ENCODE results near the gene IMMP2L. TPM values are rescaled to one million over a fixed set of nuclear protein-coding genes. Genes with fewer than 3 reads are reported as not detected.

Gene IMMP2L
- total and polyA plus RNA-seq, 2 donors (not counting 3 experiments of a cell fraction or from before 2014, with no cell fraction given), result 9.9 to 11.8 TPM

GRCh38 chr7:110779339-110779738 lies 783.0 kb downstream of the IMMP2L start:
- H3K9me1 ChIP-seq (replicated peaks; ENCODE audit: control insufficient read depth, extremely low read depth, insufficient read depth, low read length), result no peaks in the 10 kb centered on the region
- CTCF ChIA-PET, result no interaction called here
- H3K27me3 ChIP-seq (ENCODE audit: control insufficient read depth in 2 of 2, insufficient read depth in 2 of 2, low read length in 2 of 2), result no peaks in the 10 kb centered on the region
- dilution Hi-C loops (cut with MboI; ENCODE audit: extremely low pct_ligation_motif_present, low sequenced_read_pairs) (no loop called here), intact Hi-C loops (cut with micrococcal nuclease) (no loop called here)
- no peaks in the 10 kb centered on the region for H3K79me2 ChIP-seq (ENCODE audit: control insufficient read depth, insufficient read depth, low read length)
- no peaks in the 10 kb centered on the region for H3K36me3 ChIP-seq (ENCODE audit: control insufficient read depth in 2 of 2, extremely low read depth in 1 of 2, insufficient read depth in 2 of 2, low read length in 2 of 2)
- BruUV-seq (replicated peaks), result no TSS peak
- H3K27ac ChIP-seq (ENCODE audit: insufficient read depth, low read depth, low read length), result no peak overlapping the region
- DNase-seq (ENCODE audit: low read depth, low spot score) (no peak), FAIRE-seq (no peak)
- POLR2A ChIA-PET, result no interaction called here
- no peaks in the 10 kb centered on the region for H4K20me1 ChIP-seq (replicated peaks; ENCODE audit: control insufficient read depth, extremely low read depth, insufficient read depth, low read length)
- no peaks in the 10 kb centered on the region for H3K9me3 ChIP-seq (replicated peaks; ENCODE audit: control insufficient read depth, insufficient read depth, low read length)
- no peak overlapping the region for H3K4me2 ChIP-seq (ENCODE audit: insufficient read depth, low read length)
- H3K4me1 ChIP-seq (ENCODE audit: control insufficient read depth, extremely low read depth, insufficient read depth, low read length), result peaks cover 2% of the 10 kb centered on the region
- no peak overlapping the region for H3K4me3 ChIP-seq (replicated peaks in 1 of 3; ENCODE audit: insufficient read depth in 1 of 3, low read depth in 1 of 3, low read length in 3 of 3)
- no peak overlapping the region for H2AFZ ChIP-seq (ENCODE audit: low read depth, low read length)
- no peak overlapping the region for H3K9ac ChIP-seq (replicated peaks; ENCODE audit: extremely low read depth, insufficient read depth, low read length)
- no peak for TF ChIP-seq GATA2 (IDR thresholded peaks at IDR 0.05; ENCODE audit: insufficient read depth, insufficient read length, low read depth, low read length)
- no peak for TF ChIP-seq MYC (IDR thresholded peaks at IDR 0.05; ENCODE audit: low read depth, low read length)
- no peak for TF ChIP-seq EZH2 (IDR thresholded peaks at IDR 0.05; ENCODE audit: borderline replicate concordance, low read depth, low read length, severe bottlenecking)
- TF ChIP-seq FOS (IDR thresholded peaks at IDR 0.05; ENCODE audit: borderline replicate concordance, insufficient read depth, low read length), result no peak
- no peak for TF ChIP-seq POLR2A (IDR thresholded peaks at IDR 0.05; ENCODE audit: low read depth, low read length)
- TF ChIP-seq POLR2AphosphoS5 (IDR thresholded peaks at IDR 0.05; ENCODE audit: insufficient read depth, low read depth, low read length), result no peak
- TF ChIP-seq MAX (IDR thresholded peaks at IDR 0.05; ENCODE audit: insufficient read depth, insufficient read length), result no peak
- no peak for TF ChIP-seq JUN (IDR thresholded peaks at IDR 0.05; ENCODE audit: borderline replicate concordance, insufficient read depth, insufficient read length, low read depth)
- no peak for TF ChIP-seq CTCF (IDR thresholded peaks at IDR 0.05; ENCODE audit: extremely low read depth in 1 of 2, insufficient read depth in 1 of 2, low read depth in 1 of 2, low read length in 2 of 2)
